ENCODE data around the gene MAL.

MAL gene

DNA sequence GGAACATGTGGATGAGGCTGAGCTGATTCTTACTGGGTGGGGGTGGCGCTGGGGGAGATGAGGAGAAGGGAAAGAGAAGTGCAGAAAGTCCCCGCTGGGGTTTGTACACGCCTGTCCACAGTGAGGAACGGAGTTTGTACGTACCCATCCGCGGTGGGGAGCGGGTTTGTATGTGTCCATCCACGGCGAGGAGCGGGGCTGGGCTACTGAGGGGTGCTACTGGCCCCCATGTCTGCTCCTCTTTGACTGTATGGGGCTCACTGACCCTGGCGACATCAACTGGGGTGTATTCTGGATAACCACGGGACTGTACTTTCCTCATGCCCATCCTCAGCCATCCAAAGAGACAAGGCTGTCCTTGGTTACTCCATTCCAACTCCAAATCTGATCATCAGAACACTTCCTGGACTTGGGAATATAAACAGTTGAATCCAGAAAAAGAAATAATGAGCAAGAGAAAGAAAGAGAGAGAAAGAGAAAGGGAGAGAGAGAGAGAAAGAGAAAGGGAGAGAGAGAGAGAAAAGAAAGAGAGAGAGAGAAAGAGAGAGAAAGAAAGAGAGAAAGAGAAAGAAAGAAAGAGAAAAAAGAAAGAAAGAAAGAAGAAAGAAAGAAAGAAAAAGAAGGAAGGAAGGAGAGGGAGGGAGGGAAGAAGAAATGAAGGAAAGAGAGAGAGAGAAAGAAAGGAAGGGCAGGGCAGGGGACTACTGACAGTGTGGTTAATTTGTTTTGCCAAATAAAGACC is 21.0 kb downstream of the MAL start:
- DNase-seq (ENCODE audit: extremely low read depth in 1 of 2, low read depth in 1 of 2): no peak

DNA sequence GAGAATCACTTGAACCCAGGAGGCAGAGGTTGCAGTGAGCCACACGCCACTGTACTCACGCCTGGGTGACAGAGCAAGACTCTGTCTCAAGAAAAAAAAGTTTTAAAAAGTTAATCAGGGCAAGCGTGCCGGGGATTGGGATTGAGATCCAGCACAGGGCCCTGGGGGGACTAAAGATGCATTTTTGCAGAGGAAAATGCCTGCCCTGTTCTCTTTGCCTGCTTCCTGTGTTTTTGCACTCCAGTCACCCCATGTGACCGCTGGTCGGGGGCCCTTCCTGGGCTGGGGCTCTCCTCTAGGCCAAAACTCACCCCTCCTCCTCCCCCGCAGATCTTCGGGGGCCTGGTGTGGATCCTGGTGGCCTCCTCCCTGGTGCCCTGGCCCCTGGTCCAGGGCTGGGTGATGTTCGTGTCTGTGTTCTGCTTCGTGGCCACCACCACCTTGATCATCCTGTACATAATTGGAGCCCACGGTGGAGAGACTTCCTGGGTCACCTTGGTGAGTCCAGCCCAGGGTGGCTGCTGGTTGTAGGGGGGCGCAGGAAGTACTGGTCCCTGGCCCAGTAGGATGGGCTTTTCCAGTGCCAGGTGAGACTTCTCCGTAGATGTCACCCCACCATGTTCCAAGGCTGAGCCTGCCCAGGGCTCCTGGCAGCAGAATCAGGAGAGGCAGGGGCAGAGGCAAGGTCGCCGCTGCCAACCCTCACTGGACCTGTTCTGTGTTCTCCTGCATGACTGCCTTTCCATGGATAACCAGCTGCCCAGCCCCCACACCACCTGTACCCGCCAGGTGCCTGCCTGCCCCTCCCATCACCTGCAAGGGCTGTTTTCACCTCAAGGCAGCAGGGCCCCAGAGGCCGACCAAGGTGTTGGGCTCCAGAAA is 22.4 kb downstream of the MAL start:
- DNase-seq (ENCODE audit: extremely low read depth in 1 of 2, low read depth in 1 of 2): no peak

DNA sequence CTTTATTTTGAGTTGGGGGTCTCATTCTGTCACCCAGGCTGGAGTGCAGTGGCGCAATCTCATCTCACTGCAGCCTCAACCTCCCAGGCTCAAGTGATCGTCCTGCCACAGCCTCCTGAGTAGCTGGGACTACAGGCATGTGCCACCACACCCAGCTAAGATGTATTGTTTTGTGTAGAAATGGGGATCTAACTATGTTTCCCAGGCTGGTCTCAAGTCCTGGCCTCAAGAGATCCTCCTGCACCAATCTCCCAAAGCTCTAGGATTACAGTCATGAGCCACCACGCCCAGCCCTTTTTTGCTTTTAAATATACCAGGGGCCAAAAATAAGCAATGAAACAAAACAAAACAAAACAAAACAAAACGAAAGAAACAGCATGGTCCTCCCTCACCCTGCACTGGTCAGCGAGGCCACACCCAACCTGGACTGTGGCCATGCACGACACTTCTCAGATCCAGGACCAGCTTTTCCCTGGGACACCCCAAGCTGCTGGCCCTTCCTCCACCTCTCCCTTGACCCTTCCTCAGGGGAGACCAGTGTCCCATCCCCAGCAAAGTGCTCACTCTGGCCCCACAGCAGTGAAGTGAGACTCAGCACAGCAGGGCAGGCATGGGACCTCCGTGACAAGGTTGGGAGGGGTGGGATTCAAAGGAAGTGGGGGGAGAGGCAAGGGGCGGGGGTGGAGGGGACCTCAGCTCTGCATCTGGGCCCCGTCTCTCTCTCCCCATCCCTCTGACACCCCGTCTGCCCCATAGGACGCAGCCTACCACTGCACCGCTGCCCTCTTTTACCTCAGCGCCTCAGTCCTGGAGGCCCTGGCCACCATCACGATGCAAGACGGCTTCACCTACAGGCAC is 23.5 kb downstream of the MAL start:
- no peak for DNase-seq (ENCODE audit: extremely low read depth in 1 of 2, low read depth in 1 of 2)

DNA sequence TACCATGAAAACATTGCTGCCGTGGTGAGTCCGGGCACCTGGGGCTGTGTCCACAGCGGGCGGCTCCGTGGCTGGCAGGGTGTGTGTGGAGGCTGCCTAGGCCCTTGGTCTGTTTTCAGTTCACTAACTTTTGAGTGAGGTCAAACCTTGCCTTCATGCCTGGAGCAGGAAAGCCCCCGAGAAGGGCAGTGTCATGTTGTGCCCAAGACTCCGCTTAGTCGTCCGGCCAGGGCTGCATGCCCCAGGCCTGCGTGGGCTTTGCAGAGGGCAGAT is 24.1 kb downstream of the MAL start:
- no peak for DNase-seq (ENCODE audit: extremely low read depth in 1 of 2, low read depth in 1 of 2)

DNA sequence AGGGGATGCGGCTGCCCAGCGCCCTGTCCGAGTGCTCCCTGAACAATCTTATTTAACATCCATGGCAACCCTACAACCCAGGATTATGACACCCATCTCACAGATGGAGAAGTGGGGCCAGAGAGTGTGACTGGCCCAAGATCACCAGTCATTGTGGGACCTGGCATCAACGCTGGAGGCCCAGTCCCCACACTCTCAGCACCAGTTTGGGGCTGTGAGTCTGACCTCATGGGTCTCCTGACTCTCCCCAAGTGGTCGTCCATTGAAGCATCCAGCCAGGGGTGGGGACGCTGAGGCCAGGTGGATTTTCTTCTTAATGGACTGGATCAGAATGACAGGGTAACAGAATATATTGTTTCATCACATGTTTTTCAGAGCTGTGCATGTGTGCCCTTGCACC is 24.5 kb downstream of the MAL start:
- DNase-seq (ENCODE audit: extremely low read depth in 1 of 2, low read depth in 1 of 2): no peak

DNA sequence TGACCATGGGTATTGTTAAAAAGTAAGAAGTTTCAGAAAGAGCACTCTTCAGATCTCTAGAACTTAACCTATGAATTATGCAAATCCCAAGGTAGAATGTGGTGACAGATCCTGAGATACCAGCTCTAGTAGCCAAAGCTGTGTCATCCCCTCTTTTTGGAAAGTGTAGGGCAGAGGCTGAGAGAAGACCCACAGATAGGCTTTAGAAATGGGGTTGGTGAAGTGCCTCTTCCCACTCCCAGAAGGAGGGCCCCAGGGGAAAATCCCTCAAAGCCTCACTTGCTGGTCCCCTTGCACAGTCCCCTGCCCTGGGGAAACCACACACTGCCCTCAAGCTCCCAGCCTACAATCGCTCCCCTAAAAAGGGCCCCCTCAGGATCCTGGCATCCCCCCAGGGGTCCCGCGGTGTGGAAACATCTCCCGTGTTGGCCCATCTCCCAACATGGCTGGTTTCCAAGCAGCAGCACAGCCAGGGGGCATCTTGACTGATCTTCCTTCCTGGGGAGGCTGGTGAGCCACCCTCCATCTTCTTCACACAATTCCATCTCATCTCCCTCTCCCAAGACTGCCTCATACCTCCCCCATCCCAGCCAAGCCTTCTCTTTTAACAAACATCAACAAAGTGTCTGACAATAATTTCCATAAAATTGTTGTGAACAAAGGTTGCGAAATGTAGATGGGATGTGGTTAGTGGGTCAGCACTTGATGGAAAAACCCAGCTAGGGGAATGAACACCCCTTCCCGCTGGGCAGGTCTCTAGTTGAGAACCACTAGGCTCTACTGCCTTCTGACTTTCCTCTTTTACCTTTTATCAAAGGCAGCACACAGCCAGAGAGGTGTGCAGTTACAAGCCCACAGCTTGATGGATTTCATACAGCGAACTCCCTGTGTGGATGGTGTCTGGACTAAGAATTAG is 25.1 kb downstream of the MAL start:
- no peak for DNase-seq (ENCODE audit: extremely low read depth in 1 of 2, low read depth in 1 of 2)

DNA sequence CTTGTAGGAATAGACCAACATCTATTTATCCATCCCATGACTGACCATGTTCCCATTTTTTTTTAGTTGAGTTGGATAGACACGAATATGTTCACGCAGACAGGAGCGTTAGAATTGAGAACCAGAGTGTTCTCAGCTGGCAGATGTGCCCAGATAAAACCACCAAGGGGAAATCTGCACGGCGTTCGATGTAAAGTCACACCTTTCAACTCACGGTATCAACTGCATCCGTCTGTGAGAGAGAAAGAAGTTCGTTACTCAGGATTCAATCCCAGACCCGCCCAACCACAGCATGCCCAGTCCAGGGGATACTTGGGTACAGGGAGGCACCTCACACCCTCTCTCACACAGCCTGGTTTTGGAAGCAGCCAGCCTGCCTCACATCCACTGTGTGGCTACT is 26.1 kb downstream of the MAL start:
- DNase-seq (ENCODE audit: extremely low read depth in 1 of 2, low read depth in 1 of 2): no peak

DNA sequence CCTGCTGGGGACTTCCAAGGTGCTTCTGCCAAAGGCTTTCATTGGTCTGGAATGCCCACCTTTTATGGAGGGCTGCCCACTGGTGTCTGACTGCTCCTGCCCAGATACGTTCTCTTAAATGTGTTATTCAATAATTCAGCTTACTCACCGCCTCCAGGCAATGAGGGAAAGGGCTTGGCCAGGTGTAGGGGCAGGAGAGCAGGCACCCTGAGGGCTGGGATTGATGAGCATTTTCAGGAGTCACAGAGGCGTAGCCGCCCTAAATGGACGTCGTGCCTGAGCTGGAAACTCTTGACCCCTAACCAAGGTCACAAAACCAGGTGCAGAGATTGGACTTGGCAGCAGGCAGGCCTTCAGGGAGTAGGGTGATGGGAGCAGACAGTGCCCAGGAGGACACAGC is 26.8 kb downstream of the MAL start:
- no peak for DNase-seq (ENCODE audit: extremely low read depth in 1 of 2, low read depth in 1 of 2)

DNA sequence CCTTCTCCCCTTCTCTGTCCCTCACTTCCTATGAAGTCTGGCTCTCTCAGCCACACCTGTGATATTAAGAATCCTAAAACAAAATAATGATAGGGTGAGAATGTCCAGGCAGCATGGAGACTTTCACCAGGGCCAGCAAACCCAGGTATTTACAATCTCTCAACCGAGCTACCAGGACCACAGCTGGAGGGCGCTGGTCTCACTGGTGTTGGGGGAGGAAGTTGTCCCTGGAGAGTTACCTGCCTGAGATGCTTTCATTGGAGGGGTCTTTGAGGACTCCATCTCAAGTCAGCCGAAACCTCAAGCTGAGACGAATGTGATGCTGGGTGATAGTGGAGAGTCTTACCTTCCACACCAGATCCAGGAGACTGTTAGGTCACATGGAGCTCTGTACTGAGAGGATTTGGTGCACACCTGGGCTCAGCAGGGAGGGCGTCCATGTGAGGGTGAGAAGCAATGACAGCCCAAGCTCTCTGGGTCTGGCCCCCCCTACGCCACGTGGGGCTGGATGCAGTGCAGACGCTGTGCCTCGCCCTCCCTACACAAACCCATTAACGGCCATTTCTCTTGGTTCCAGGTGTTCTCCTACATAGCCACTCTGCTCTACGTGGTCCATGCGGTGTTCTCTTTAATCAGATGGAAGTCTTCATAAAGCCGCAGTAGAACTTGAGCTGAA is 27.4 kb downstream of the MAL start:
- no peak for DNase-seq (ENCODE audit: extremely low read depth in 1 of 2, low read depth in 1 of 2)

DNA sequence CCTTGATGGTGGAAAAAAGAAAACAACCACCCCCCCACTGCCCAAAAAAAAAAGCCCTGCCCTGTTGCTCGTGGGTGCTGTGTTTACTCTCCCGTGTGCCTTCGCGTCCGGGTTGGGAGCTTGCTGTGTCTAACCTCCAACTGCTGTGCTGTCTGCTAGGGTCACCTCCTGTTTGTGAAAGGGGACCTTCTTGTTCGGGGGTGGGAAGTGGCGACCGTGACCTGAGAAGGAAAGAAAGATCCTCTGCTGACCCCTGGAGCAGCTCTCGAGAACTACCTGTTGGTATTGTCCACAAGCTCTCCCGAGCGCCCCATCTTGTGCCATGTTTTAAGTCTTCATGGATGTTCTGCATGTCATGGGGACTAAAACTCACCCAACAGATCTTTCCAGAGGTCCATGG is 28.0 kb downstream of the MAL start:
- DNase-seq (ENCODE audit: extremely low read depth in 1 of 2, low read depth in 1 of 2): no peak

DNA sequence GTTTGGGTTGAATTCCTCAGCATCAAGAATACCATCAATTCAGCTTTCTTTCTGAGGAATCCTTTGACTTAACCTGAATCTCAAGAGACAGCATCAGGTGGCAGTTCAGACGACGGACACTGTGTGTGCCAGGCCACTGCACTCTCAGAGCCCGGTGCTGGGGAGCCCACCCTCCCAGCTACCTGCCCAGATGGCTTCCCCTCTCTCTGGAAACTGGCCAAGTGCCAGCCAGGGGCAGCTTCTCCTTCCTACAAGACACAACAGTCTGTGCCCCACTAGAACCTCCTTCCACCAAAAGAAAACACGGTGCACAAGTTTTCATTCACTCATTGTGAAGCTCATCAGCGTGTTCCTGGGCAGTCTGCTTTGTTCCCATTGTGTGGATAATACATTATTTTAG is 28.5 kb downstream of the MAL start:
- no peak for DNase-seq (ENCODE audit: extremely low read depth in 1 of 2, low read depth in 1 of 2)

DNA sequence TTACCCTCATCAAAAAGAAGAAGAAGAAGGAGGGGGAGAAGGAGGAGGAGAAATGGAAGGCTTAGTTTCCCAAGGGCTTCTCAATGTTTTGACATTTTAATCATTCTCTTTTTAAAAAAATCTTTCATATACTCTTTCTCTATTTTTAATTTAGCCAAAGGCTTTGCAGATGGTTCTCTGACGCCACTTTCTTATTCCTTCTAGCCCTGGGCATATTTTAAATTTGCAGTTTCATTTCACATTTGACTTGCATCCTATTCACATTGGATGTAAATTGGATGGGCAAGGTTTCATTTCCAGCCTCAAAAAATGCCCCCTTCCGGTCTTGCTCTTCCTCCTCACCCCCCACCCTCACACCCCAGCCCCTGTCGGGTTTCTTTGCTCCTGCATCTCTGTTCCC is 29.8 kb downstream of the MAL start:
- no peak for DNase-seq (ENCODE audit: extremely low read depth in 1 of 2, low read depth in 1 of 2)

DNA sequence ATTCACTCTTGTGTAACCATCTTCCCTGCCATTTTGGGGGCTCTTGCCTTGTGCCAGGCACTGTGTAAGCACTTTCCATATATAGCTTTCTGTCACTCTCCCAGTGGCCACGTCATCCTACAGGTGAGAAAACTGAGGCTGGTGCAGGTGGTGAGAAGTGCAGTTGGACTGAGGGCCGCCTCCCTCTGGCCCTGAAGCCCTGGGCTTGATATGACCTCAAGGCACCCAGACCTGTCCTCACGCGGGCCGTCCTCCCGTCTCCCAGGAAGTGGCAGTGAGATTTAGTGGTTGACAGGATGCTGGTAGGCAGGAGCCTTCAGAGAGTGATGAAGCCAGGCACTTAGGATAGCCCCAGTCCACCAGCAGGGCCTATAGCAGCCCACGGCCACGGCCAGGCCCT is 30.5 kb downstream of the MAL start:
- no peak for DNase-seq (ENCODE audit: extremely low read depth in 1 of 2, low read depth in 1 of 2)

DNA sequence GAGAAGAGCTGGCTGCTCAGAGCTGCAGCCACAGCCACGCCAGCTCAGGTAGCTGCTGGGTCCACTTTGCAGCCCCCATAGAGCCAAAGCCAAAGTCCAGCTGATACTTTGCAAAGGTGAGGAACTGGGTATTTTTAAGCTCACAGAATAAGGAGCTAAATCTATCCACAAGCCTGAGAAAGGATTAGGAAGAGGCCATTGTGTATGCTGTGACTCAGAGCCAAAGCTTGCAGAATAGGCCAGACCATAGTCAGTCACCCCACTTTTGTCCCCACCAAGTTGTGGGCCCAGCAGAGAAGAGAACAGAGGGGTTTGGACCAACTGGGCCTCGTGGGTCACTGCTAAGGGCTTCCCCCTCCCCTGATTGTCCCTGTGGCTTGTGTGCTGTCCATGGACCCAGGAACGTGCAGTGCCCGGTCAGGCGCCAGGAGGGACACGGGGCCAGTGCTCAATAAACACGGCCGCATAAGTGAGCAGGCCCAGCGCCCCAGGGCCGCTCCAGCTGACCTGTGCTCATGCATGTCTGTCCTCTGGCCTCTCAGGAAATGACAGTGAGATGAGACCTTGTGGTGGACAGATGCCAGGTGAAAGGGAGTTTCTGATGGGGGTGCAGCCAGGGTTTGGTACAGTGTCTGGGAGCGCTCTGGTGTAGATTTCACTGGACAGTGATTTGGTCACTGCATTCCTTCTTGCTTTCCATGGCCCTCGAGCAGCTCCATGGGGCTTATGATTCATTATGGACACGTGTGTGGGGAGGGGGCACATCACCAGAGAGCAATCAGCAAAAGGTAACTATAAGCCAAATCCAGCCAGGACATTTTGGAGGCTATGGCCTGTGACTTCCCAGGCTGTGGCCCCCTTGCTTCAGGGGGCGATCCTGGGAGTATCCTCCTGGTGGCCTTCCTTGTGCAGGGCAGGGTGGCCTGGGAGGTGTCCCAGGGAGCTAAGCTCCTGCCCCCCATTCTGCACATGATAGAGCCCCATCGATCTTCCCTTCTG is 31.3 kb downstream of the MAL start:
- no peak for DNase-seq (ENCODE audit: extremely low read depth in 1 of 2, low read depth in 1 of 2)

DNA sequence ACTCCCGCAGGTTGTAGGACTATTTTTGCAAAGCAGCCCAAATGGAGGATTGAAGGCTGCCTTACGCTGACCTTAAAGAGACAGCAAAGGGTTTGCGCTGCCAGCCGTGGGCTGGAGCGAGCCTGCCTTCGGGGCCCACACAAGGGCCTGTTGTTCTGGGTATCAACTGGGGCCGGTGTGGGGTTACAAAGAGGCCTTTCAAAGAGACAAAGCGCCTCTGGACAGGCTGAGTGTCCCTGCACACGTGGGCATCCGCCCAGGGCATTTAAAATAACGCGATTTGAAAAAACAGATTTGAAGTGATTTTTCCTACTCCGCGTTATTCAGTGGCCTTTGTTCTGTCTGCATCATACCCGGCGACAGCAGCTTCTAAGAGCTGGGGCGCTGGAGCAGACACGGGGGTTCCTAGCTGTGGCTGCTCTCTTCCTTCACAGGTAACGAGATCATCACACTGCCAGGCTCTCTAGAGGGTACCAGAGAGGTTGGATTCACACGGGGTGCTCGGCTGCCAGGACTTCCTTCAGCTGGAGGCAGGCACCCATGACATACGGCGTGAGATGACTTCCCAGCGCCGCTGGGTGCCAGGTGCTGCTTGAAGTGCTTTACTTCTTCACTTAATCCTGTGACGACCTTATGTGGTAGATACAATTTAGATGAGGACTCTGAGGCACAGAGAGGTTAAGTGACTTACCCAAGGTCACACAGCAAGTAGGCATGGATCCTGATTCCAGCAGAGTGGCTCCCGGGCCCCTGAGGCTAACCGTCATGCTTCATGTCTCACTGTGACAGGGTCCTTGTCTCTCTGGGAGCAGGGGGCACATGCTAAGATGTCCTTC is 32.2 kb downstream of the MAL start:
- DNase-seq (ENCODE audit: extremely low read depth in 1 of 2, low read depth in 1 of 2): no peak

DNA sequence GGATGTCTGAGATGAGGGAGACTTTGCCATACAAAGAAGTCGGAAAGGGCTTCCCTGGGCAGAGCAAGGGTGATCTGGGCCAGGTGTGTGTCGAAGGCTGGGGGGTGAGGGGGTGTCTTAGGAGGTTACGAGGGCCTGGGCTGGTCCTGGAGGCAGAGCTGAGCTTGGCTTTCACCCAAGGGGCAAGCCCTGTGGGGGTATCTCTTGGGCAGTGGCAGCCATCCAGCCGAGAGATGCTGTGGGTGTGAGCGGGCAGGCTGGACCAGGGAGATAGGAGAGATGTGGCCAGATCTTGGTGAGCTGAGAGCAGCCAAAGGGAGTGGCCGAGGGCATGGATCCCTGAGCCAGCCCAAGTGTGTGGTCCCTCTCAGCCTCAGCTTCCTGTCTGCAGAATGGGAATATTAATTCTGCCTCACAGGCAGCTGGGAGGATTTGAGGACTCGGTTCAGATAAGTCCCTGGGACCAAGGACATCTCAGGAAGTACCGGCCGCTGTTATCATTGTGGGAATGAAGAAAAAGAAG is 33.0 kb downstream of the MAL start:
- DNase-seq (ENCODE audit: extremely low read depth in 1 of 2, low read depth in 1 of 2): no peak

DNA sequence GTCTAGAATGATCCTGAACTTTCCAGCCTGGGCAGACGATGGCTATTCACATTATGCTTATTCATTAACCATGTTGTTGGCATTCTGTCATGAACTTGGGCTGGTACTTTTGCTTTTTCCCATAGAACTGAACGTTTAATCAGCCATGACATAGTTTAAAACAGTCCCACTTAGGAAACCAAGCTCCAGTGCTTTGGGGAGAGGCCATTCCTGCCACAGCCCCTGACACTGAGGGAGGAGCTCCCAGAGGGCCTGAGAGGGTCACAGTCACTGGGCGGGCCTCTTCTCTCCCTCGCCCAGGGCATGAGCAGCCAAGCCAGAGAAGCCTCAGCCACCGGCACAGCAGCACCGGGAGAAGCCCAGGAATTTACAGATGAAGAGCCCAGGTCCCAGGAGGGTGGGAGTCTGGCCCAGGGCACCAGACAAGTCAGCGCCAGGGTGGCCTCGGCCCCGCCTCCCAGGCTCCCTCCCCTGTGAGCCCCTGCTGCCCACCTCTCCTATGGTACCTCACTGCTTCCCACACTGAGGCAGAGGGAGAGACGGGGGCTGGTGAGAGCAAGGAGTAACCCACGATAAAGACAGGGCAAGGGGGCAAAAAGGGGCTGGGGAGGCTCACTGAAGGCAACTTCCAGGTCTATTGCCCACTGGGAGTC is 33.6 kb downstream of the MAL start:
- no peak for DNase-seq (ENCODE audit: extremely low read depth in 1 of 2, low read depth in 1 of 2)
